Prostate gland (tissue), 2 donors: Measurements from ENCODE around the gene HLA-DMA.

Experiments
- POLR2A ChIP-seq: fragments of 450-650 bp; IDR thresholded peaks from one replicate; pipeline ENCODE4 v1.6.1; 2016; ENCODE audit warnings: antibody characterized with exemption, mild to moderate bottlenecking
- POLR2AphosphoS5 ChIP-seq: sonication (generic); formaldehyde crosslinking; IDR thresholded peaks from one replicate; pipeline ENCODE4 v1.6.1; 2017; ENCODE audit warnings: antibody characterized with exemption
- TF ChIP-seq, protein P1 (sequence below), 4 experiments: fragments of 200-600 bp in 2 of 4; fragments of 450-650 bp in 2 of 4; sonication (generic) in 2 of 4; IDR thresholded peaks; 1 replicate in 3 of 4; 2 replicates in 1 of 4; pipeline ENCODE4 v1.5.1; 2016 to 2019; ENCODE audit warnings: antibody characterized with exemption in 4 of 4, mild to moderate bottlenecking in 2 of 4, moderate library complexity in 2 of 4

DNA sequence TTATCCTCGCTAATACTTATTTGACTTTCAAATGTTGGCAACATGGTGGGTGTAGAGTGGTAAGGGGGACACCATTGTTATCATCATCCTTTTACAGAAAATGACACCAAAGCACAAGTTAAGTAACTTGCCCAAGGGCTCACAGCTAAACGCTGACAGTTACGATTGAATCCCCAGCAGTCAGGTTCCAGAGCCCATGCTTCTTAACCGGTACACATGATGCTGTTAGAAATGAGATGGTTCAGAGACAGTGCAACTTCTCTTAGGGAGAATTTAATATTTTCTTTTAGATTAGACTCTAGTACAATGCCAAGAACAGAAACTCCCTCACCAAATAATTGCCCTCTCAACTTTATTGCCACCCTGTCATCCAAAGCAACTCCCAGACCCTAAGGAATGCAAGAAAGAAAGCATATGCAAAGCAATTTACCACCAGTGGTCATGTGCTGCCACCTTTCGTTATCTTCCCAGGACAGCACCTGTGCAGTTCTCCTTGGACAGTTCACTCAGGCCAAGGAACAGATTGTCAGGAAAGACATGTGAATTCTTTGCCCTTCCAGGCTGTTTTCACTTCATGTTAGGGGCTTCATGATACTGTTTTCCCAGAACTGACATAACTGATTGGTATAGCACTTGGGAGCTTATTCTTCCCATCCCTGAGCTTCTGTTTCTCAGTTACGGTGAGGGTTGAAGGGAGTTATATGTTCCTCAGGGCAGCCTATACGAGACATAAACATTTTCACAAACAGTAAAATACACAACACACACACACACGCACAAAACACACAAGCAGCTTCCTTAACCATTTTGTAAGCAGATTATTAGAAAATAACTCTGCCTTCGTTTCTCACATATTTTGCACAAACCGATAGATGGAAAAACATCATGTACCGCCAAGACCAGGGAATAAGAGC, 5.1 kb downstream of the HLA-DMA start:
- TF ChIP-seq POLR2A, result no peak
- TF ChIP-seq, protein P1, sequence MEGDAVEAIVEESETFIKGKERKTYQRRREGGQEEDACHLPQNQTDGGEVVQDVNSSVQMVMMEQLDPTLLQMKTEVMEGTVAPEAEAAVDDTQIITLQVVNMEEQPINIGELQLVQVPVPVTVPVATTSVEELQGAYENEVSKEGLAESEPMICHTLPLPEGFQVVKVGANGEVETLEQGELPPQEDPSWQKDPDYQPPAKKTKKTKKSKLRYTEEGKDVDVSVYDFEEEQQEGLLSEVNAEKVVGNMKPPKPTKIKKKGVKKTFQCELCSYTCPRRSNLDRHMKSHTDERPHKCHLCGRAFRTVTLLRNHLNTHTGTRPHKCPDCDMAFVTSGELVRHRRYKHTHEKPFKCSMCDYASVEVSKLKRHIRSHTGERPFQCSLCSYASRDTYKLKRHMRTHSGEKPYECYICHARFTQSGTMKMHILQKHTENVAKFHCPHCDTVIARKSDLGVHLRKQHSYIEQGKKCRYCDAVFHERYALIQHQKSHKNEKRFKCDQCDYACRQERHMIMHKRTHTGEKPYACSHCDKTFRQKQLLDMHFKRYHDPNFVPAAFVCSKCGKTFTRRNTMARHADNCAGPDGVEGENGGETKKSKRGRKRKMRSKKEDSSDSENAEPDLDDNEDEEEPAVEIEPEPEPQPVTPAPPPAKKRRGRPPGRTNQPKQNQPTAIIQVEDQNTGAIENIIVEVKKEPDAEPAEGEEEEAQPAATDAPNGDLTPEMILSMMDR (IDR thresholded peaks at IDR 0.05), result peak in 3 of 4 experiments; percentile 31 to 64 (median 64)
- peak; percentile 20 for TF ChIP-seq POLR2AphosphoS5
